Mesothelial cell of epicardium (in vitro differentiated cells): ENCODE results near the gene ENPP6. TPM values are rescaled to one million over a fixed set of nuclear protein-coding genes. Genes with fewer than 3 reads are reported as not detected.

Source experiments
- DNase-seq, 2 experiments: peaks; one replicate each; pipeline ENCODE4 v3.0.0; 2021; ENCODE audit warnings: low spot score in 2 of 2; ENCODE audit not compliant: unreplicated experiment in 2 of 2
- H3K27ac Mint-ChIP-seq: 2 replicates; pipeline ENCODE4 v1.8.0; 2021; ENCODE audit warnings: mixed read lengths
- H3K27me3 Mint-ChIP-seq: 2 replicates; pipeline ENCODE4 v1.8.0; 2021; ENCODE audit warnings: low read depth, mixed read lengths
- H3K36me3 Mint-ChIP-seq: 2 replicates; pipeline ENCODE4 v1.8.0; 2021; ENCODE audit warnings: mixed read lengths
- H3K4me1 Mint-ChIP-seq: 2 replicates; pipeline ENCODE4 v1.8.0; 2021; ENCODE audit warnings: mixed read lengths
- H3K4me3 Mint-ChIP-seq: 2 replicates; pipeline ENCODE4 v1.8.0; 2021; ENCODE audit warnings: mild to moderate bottlenecking, moderate library complexity, mixed read lengths
- H3K9me3 Mint-ChIP-seq: 2 replicates; pipeline ENCODE4 v1.8.0; 2021; ENCODE audit warnings: mixed read lengths
- total RNA-seq: library from RNA; stranded (reverse); gene quantifications from 3 replicates; pipeline ENCODE4 v1.2.1, GENCODE V29; 2021
- TF ChIP-seq, protein P1 (sequence below): fragments of 200-600 bp; sonication (generic); IDR thresholded peaks from one replicate; pipeline ENCODE4 v1.5.0; 2021; ENCODE audit warnings: antibody characterized with exemption; ENCODE audit not compliant: unreplicated experiment

ENPP6 gene
- total RNA-seq, 1 donor from 2014 or later = 0.11 TPM

GRCh38 chr4:184096561-184097240 lies 121.0 kb downstream of the ENPP6 start:
- Mint-ChIP-seq H3K27me3 (peaks cover 2% of the 10 kb centered on the region), H3K4me3 (peak overlapping the region; percentile 24), H3K4me1 (peaks cover 52% of the 10 kb centered on the region), H3K9me3 (no peaks in the 10 kb centered on the region), H3K27ac (peak overlapping the region; percentile 73), H3K36me3 (no peaks in the 10 kb centered on the region)
- TF ChIP-seq, protein P1, sequence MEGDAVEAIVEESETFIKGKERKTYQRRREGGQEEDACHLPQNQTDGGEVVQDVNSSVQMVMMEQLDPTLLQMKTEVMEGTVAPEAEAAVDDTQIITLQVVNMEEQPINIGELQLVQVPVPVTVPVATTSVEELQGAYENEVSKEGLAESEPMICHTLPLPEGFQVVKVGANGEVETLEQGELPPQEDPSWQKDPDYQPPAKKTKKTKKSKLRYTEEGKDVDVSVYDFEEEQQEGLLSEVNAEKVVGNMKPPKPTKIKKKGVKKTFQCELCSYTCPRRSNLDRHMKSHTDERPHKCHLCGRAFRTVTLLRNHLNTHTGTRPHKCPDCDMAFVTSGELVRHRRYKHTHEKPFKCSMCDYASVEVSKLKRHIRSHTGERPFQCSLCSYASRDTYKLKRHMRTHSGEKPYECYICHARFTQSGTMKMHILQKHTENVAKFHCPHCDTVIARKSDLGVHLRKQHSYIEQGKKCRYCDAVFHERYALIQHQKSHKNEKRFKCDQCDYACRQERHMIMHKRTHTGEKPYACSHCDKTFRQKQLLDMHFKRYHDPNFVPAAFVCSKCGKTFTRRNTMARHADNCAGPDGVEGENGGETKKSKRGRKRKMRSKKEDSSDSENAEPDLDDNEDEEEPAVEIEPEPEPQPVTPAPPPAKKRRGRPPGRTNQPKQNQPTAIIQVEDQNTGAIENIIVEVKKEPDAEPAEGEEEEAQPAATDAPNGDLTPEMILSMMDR = no peak
- no peak for DNase-seq

- no peaks in the 10 kb centered on the region for H3K36me3 Mint-ChIP-seq
- TF ChIP-seq, protein P1 = no peak
- no peaks in the 10 kb centered on the region for H3K9me3 Mint-ChIP-seq
These were observed 123.0 kb downstream of the ENPP6 start for GRCh38 chr4:184094532-184095159.

GRCh38 chr4:184091986-184092385 lies 125.7 kb downstream of the ENPP6 start:
- peaks cover 19% of the 10 kb centered on the region for H3K9me3 Mint-ChIP-seq
- DNase-seq = peak in 1 of 2 experiments; percentile 21
- H3K36me3 Mint-ChIP-seq = peaks cover 3% of the 10 kb centered on the region
- H3K27ac Mint-ChIP-seq = no peak overlapping the region
- H3K27me3 Mint-ChIP-seq = no peaks in the 10 kb centered on the region
- TF ChIP-seq, protein P1 = no peak
- H3K4me1 Mint-ChIP-seq = peaks cover 23% of the 10 kb centered on the region
- H3K4me3 Mint-ChIP-seq = no peak overlapping the region

More at GRCh38 chr4:184094532-184095159, 123.0 kb downstream of the ENPP6 start:
- Mint-ChIP-seq H3K27me3 (peaks cover 2% of the 10 kb centered on the region), H3K27ac (no peak overlapping the region), H3K4me1 (peaks cover 38% of the 10 kb centered on the region), H3K4me3 (no peak overlapping the region)
- no peak for DNase-seq

- Mint-ChIP-seq H3K27ac (no peak overlapping the region), H3K36me3 (peaks cover 3% of the 10 kb centered on the region), H3K4me1 (peaks cover 10% of the 10 kb centered on the region), H3K9me3 (peaks cover 20% of the 10 kb centered on the region), H3K27me3 (no peaks in the 10 kb centered on the region), H3K4me3 (no peak overlapping the region)
- DNase-seq = no peak
- TF ChIP-seq, protein P1 = no peak
These were observed 127.1 kb downstream of the ENPP6 start for GRCh38 chr4:184090571-184090970.

- H3K9me3 Mint-ChIP-seq = peaks cover 20% of the 10 kb centered on the region
- H3K4me1 Mint-ChIP-seq = no peaks in the 10 kb centered on the region
- no peaks in the 10 kb centered on the region for H3K36me3 Mint-ChIP-seq
- H3K27ac Mint-ChIP-seq = no peak overlapping the region
- H3K27me3 Mint-ChIP-seq = no peaks in the 10 kb centered on the region
- DNase-seq = no peak
- TF ChIP-seq, protein P1 = no peak
- no peak overlapping the region for H3K4me3 Mint-ChIP-seq
These were observed 137.0 kb downstream of the ENPP6 start for GRCh38 chr4:184080674-184081073.
